Neural progenitor cell (in vitro differentiated cells): ENCODE results near the gene GGT6. TPM values are rescaled to one million over a fixed set of nuclear protein-coding genes. Genes with fewer than 3 reads are reported as not detected.

Experiments
- DNase-seq: peaks from one replicate; pipeline ENCODE4 v3.0.0-alpha.2; 2016; ENCODE audit warnings: low spot score
- H2AFZ ChIP-seq: fragments of 200-600 bp; sonication (generic); replicated peaks from 2 replicates; pipeline ENCODE4 v1.6.1; 2016; ENCODE audit warnings: antibody characterized with exemption
- H3F3A ChIP-seq: fragments of 200-600 bp; sonication (generic); 2 replicates; pipeline ENCODE4 v1.6.1; 2016; ENCODE audit warnings: antibody characterized with exemption, low read depth
- H3K27ac ChIP-seq: fragments of 200-600 bp; sonication (generic); 2 replicates; pipeline ENCODE4 v1.5.1; 2016; ENCODE audit warnings: mild to moderate bottlenecking
- H3K27me3 ChIP-seq: fragments of 200-600 bp; sonication (generic); 2 replicates; pipeline ENCODE4 v1.6.1; 2016; ENCODE audit warnings: mild to moderate bottlenecking, moderate library complexity
- H3K36me3 ChIP-seq: fragments of 200-600 bp; sonication (generic); 2 replicates; pipeline ENCODE4 v1.5.1; 2016
- H3K4me1 ChIP-seq: fragments of 200-600 bp; sonication (generic); 2 replicates; pipeline ENCODE4 v1.6.1; 2016; ENCODE audit warnings: mixed run types
- H3K4me2 ChIP-seq: fragments of 200-600 bp; sonication (generic); 2 replicates; pipeline ENCODE4 v1.6.1; 2016
- H3K4me3 ChIP-seq: fragments of 200-600 bp; sonication (generic); 2 replicates; pipeline ENCODE4 v1.5.1; 2016
- H3K79me2 ChIP-seq: fragments of 200-600 bp; sonication (generic); 2 replicates; pipeline ENCODE4 v1.6.1; 2016; ENCODE audit warnings: low read depth
- H3K9ac ChIP-seq: fragments of 200-600 bp; sonication (generic); 2 replicates; pipeline ENCODE4 v1.6.1; 2016
- H3K9me3 ChIP-seq: fragments of 200-600 bp; sonication (generic); 2 replicates; pipeline ENCODE4 v1.5.1; 2016; ENCODE audit warnings: low read depth
- H4K20me1 ChIP-seq: fragments of 200-600 bp; sonication (generic); 2 replicates; pipeline ENCODE4 v1.6.1; 2016; ENCODE audit warnings: low read depth
- H3K27ac Mint-ChIP-seq: 3 replicates; pipeline ENCODE4 v1.8.0; 2021; ENCODE audit warnings: mixed read lengths
- H3K27me3 Mint-ChIP-seq: 2 replicates; pipeline ENCODE4 v1.8.0; 2022; ENCODE audit warnings: low read depth, mild to moderate bottlenecking, inconsistent platforms, moderate library complexity, mixed read lengths; ENCODE audit not compliant: insufficient read depth
- H3K36me3 Mint-ChIP-seq: 3 replicates; pipeline ENCODE4 v1.8.0; 2021; ENCODE audit warnings: mixed read lengths
- H3K4me1 Mint-ChIP-seq: 3 replicates; pipeline ENCODE4 v1.8.0; 2021; ENCODE audit warnings: mixed read lengths
- H3K4me3 Mint-ChIP-seq: 3 replicates; pipeline ENCODE4 v1.8.0; 2021; ENCODE audit warnings: mild to moderate bottlenecking, moderate library complexity, mixed read lengths
- H3K9me3 Mint-ChIP-seq: 3 replicates; pipeline ENCODE4 v1.8.0; 2020; ENCODE audit warnings: mixed read lengths
- CTCF ChIP-seq: fragments of 200-600 bp; sonication (generic); IDR thresholded peaks from 2 replicates; pipeline ENCODE4 v1.5.1; 2017; ENCODE audit warnings: antibody characterized with exemption, mild to moderate bottlenecking
- EZH2 ChIP-seq: fragments of 200-600 bp; sonication (generic); IDR thresholded peaks from 2 replicates; pipeline ENCODE4 v1.6.1; 2017; ENCODE audit warnings: antibody characterized with exemption, mild to moderate bottlenecking, moderate library complexity
- EZH2phosphoT487 ChIP-seq: fragments of 200-600 bp; sonication (generic); IDR thresholded peaks from 2 replicates; pipeline ENCODE4 v1.6.1; 2017; ENCODE audit warnings: antibody characterized with exemption
- total RNA-seq: library from RNA; depleted of rRNA; stranded (reverse); fragments of >200 nt; gene quantifications from 2 replicates; pipeline ENCODE4 v1.2.3, GENCODE V29; 2015; ENCODE audit warnings: low replicate concordance

GGT6 gene
- total RNA-seq, 1 donor from 2014 or later = not detected

- Histone ChIP-seq H3K4me3 (no peak overlapping the region), H3K9ac (no peak overlapping the region), H2AFZ (no peak overlapping the region), H4K20me1 (no peaks in the 10 kb centered on the region), H3K36me3 (no peaks in the 10 kb centered on the region), H3K4me2 (no peak overlapping the region), H3F3A (peaks cover 2% of the 10 kb centered on the region), H3K4me1 (peaks cover 4% of the 10 kb centered on the region), H3K27me3 (no peaks in the 10 kb centered on the region), H3K79me2 (no peaks in the 10 kb centered on the region), H3K9me3 (no peaks in the 10 kb centered on the region), H3K27ac (no peak overlapping the region)
- H3K4me3 Mint-ChIP-seq = no peak overlapping the region
- H3K36me3 Mint-ChIP-seq = no peaks in the 10 kb centered on the region
- peaks cover 2% of the 10 kb centered on the region for H3K4me1 Mint-ChIP-seq
- no peak for DNase-seq
- H3K27ac Mint-ChIP-seq = peak overlapping the region; percentile 44
- no peak for TF ChIP-seq CTCF
- TF ChIP-seq EZH2 = no peak
- no peak for TF ChIP-seq EZH2phosphoT487
- H3K9me3 Mint-ChIP-seq = no peaks in the 10 kb centered on the region
- H3K27me3 Mint-ChIP-seq = peaks cover 15% of the 10 kb centered on the region
Measured at GRCh38 chr17:4509401-4509800, 51.0 kb downstream of the GGT6 start.

- Histone ChIP-seq H3K27ac (no peak overlapping the region), H3K4me2 (no peak overlapping the region), H4K20me1 (no peaks in the 10 kb centered on the region), H3K79me2 (no peaks in the 10 kb centered on the region), H3K4me1 (peaks cover 4% of the 10 kb centered on the region), H3K9ac (no peak overlapping the region), H3K9me3 (no peaks in the 10 kb centered on the region), H3K4me3 (no peak overlapping the region), H2AFZ (no peak overlapping the region), H3F3A (peaks cover 2% of the 10 kb centered on the region), H3K36me3 (no peaks in the 10 kb centered on the region), H3K27me3 (no peaks in the 10 kb centered on the region)
- H3K36me3 Mint-ChIP-seq = no peaks in the 10 kb centered on the region
- H3K4me1 Mint-ChIP-seq = peaks cover 6% of the 10 kb centered on the region
- no peak for DNase-seq
- no peaks in the 10 kb centered on the region for H3K9me3 Mint-ChIP-seq
- H3K4me3 Mint-ChIP-seq = no peak overlapping the region
- peaks cover 20% of the 10 kb centered on the region for H3K27me3 Mint-ChIP-seq
- H3K27ac Mint-ChIP-seq = no peak overlapping the region
- no peak for TF ChIP-seq EZH2
- TF ChIP-seq EZH2phosphoT487 = no peak
- no peak for TF ChIP-seq CTCF
Measured at GRCh38 chr17:4508207-4508606, 52.2 kb downstream of the GGT6 start.

- H3K36me3 Mint-ChIP-seq = no peaks in the 10 kb centered on the region
- DNase-seq = no peak
- no peak overlapping the region for H3K4me2 ChIP-seq
- H3F3A ChIP-seq = peaks cover 2% of the 10 kb centered on the region
- no peaks in the 10 kb centered on the region for H3K36me3 ChIP-seq
- no peak overlapping the region for H2AFZ ChIP-seq
- TF ChIP-seq EZH2phosphoT487 (no peak), EZH2 (no peak), CTCF (no peak)
- H3K79me2 ChIP-seq = no peaks in the 10 kb centered on the region
- H3K4me1 Mint-ChIP-seq = peaks cover 4% of the 10 kb centered on the region
- H3K4me1 ChIP-seq = peaks cover 4% of the 10 kb centered on the region
- no peaks in the 10 kb centered on the region for H3K9me3 Mint-ChIP-seq
- no peaks in the 10 kb centered on the region for H4K20me1 ChIP-seq
- H3K27ac ChIP-seq = no peak overlapping the region
- H3K4me3 ChIP-seq = no peak overlapping the region
- H3K27me3 ChIP-seq = peaks cover 5% of the 10 kb centered on the region
- H3K27me3 Mint-ChIP-seq = peaks cover 21% of the 10 kb centered on the region
- no peak overlapping the region for H3K9ac ChIP-seq
- no peak overlapping the region for H3K27ac Mint-ChIP-seq
- H3K9me3 ChIP-seq = no peaks in the 10 kb centered on the region
- H3K4me3 Mint-ChIP-seq = no peak overlapping the region
Measured at GRCh38 chr17:4507361-4508111, 52.8 kb downstream of the GGT6 start.

Other genes starting within 250 kb of the GGT6 start
- 71.4 and 88.5 TPM in 2 replicates for gene UBE2G1, start 193.9 kb downstream of the GGT6 start, total RNA-seq
- not detected in 2 replicates for gene SPNS3, start 126.6 kb downstream of the GGT6 start, total RNA-seq
- 0.34 and 1.7 TPM in 2 replicates for gene SPNS2, start 61.7 kb downstream of the GGT6 start, total RNA-seq
- gene MYBBP1A, start 5.2 kb downstream of the GGT6 start, total RNA-seq = 17.4 and 44.6 TPM in 2 replicates
- gene SMTNL2, start 24.0 kb upstream of the GGT6 start, total RNA-seq = 3.0 and 5.2 TPM in 2 replicates
- gene ALOX15, start 81.1 kb upstream of the GGT6 start, total RNA-seq = 0.12 TPM in 1 of 2 replicates, not detected in the other
- gene PELP1, start 143.6 kb upstream of the GGT6 start, total RNA-seq = 22.4 and 38.1 TPM in 2 replicates
- 33.3 and 64.9 TPM in 2 replicates for gene ARRB2, start 150.1 kb upstream of the GGT6 start, total RNA-seq
- gene MED11, start 170.9 kb upstream of the GGT6 start, total RNA-seq = 27.3 and 31.6 TPM in 2 replicates
- gene ZMYND15, start 179.3 kb upstream of the GGT6 start, total RNA-seq = not detected in 2 replicates
- gene CXCL16, start 179.4 kb upstream of the GGT6 start, total RNA-seq = 0.21 and 0.43 TPM in 2 replicates
- not detected in 2 replicates for gene TM4SF5, start 211.3 kb upstream of the GGT6 start, total RNA-seq
- gene VMO1, start 225.8 kb upstream of the GGT6 start, total RNA-seq = 0.31 TPM in 1 of 2 replicates, not detected in the other
- not detected in 2 replicates for gene GLTPD2, start 228.4 kb upstream of the GGT6 start, total RNA-seq
- 144 and 199 TPM in 2 replicates for gene PSMB6, start 235.6 kb upstream of the GGT6 start, total RNA-seq
- 23.8 and 36.0 TPM in 2 replicates for gene PLD2, start 246.6 kb upstream of the GGT6 start, total RNA-seq